Bronchial epithelial cell (primary cell): Measurements from ENCODE around the gene FBXL13. TPM values are rescaled to one million over a fixed set of nuclear protein-coding genes. Genes with fewer than 3 reads are reported as not detected.
"Not testable (repeated sequence)": the region's sequence is repeated elsewhere in the genome, so short reads cannot be mapped to it uniquely, and the experiment has no call there.

Source experiments
- DNase-seq: peaks from one replicate; pipeline ENCODE4 v3.0.0-alpha.2; 2010; ENCODE audit warnings: low read depth
- FAIRE-seq: peaks from 2 replicates; lab custom pipeline; 2011; peaks lifted over from hg19 to GRCh38; lab: Jason Lieb, UNC
- H3K27me3 ChIP-seq: 2 replicates; pipeline ENCODE4 v1.5.1; 2011; ENCODE audit warnings: low read length; ENCODE audit not compliant: control insufficient read depth, insufficient read depth
- H3K36me3 ChIP-seq: 2 replicates; pipeline ENCODE4 v1.5.1; 2011; ENCODE audit warnings: low read length; ENCODE audit not compliant: control insufficient read depth, insufficient read depth
- H3K4me3 ChIP-seq: 2 replicates; pipeline ENCODE4 v1.5.1; 2011; ENCODE audit warnings: mild to moderate bottlenecking, low read depth, low read length, control low read depth
- total RNA-seq: library from RNA; depleted of rRNA; stranded (reverse); fragments of >200 nt; gene quantifications from 2 replicates; pipeline ENCODE4 v1.2.1, GENCODE V29; 2014
- TF ChIP-seq, protein P1 (sequence below): IDR thresholded peaks from 2 replicates; pipeline ENCODE4 v1.5.1; 2011; ENCODE audit warnings: mild to moderate bottlenecking, moderate library complexity, low read length, control low read depth, inconsistent platforms; ENCODE audit not compliant: insufficient read depth, severe bottlenecking

FBXL13 gene
- total RNA-seq, 1 donor from 2014 or later, result 0.26 TPM

DNA sequence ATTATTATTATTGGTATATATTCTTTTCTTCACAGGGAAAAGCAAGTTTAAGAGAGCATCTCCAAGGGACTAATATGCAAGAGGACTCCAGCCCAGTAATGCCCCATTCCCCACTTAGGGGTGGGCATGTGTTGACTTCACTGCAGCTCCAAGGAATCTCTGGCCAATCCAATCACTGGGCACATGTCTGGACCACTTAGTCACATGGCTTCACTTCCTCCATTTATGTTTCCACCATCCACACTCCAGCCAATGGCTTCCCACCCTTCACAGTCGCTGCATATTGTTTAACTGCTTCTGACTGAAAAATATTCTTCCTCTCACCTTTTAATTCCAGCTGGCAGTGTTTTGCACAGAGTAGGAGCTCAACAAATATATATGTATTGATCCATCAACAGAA lies 43.6 kb downstream of the FBXL13 start:
- Histone ChIP-seq H3K27me3 (no peaks in the 10 kb centered on the region), H3K36me3 (no peaks in the 10 kb centered on the region), H3K4me3 (no peak overlapping the region)
- DNase-seq (no peak), FAIRE-seq (no peak)
- TF ChIP-seq, protein P1, sequence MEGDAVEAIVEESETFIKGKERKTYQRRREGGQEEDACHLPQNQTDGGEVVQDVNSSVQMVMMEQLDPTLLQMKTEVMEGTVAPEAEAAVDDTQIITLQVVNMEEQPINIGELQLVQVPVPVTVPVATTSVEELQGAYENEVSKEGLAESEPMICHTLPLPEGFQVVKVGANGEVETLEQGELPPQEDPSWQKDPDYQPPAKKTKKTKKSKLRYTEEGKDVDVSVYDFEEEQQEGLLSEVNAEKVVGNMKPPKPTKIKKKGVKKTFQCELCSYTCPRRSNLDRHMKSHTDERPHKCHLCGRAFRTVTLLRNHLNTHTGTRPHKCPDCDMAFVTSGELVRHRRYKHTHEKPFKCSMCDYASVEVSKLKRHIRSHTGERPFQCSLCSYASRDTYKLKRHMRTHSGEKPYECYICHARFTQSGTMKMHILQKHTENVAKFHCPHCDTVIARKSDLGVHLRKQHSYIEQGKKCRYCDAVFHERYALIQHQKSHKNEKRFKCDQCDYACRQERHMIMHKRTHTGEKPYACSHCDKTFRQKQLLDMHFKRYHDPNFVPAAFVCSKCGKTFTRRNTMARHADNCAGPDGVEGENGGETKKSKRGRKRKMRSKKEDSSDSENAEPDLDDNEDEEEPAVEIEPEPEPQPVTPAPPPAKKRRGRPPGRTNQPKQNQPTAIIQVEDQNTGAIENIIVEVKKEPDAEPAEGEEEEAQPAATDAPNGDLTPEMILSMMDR, result no peak

DNA sequence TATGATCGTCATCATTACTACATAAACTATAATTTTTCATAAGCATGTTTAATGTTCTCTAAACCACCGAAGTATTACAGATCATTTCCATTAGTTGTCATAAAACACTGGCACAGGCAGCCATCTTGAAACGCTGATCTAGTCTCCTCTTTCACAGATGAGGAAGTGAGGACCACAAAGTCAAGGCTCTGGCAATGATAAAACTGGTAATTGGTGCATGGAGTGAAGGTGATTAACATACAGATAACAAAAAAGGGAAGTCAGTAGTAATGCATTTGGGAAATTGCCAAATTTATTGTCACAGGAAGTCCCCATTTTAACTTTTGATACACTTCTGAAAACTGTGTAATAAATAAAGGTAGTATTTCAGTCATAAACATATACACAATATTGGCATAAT lies 49.3 kb downstream of the FBXL13 start:
- DNase-seq (no peak), FAIRE-seq (no peak)
- H3K36me3 ChIP-seq, result no peaks in the 10 kb centered on the region
- TF ChIP-seq, protein P1, result no peak
- no peak overlapping the region for H3K4me3 ChIP-seq
- no peaks in the 10 kb centered on the region for H3K27me3 ChIP-seq

DNA sequence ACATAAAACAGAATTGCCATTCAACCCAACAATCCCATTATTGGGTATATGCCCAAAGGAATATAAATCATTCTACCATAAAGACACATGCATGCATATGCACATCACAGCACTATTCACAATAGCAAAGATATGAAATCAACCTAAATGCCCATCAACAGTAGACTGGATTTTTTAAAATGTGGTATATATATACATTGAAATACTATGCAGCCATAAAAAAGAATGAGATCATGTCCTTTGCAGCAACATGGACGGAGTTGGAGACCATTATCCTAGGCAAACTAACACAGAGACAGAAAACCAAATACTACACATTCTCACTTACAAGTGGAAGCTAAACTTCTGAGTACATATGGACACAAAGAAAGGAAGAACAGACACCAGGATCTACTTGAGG lies 51.0 kb downstream of the FBXL13 start:
- FAIRE-seq, DNase-seq, H3K36me3 ChIP-seq, H3K27me3 ChIP-seq, H3K4me3 ChIP-seq: not testable (repeated sequence)

DNA sequence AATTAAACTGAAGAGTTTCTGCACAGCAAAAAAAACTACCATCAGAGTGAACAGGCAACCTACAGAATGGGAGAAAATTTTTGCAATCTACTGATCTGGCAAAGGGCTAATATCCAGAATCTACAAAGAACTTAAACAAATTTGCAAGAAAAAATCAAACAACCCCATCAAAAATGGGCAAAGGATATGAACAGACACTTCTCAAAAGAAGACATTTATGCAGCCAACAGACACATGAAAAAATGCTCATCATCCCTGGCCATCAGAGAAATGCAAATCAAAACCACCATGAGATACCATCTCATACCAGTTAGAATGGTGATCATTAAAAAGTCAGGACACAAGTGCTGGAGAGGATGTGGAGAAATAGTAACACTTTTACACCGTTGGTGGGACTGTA lies 53.1 kb downstream of the FBXL13 start:
- not testable (repeated sequence) for H3K27me3 ChIP-seq, DNase-seq, FAIRE-seq, H3K4me3 ChIP-seq, H3K36me3 ChIP-seq

DNA sequence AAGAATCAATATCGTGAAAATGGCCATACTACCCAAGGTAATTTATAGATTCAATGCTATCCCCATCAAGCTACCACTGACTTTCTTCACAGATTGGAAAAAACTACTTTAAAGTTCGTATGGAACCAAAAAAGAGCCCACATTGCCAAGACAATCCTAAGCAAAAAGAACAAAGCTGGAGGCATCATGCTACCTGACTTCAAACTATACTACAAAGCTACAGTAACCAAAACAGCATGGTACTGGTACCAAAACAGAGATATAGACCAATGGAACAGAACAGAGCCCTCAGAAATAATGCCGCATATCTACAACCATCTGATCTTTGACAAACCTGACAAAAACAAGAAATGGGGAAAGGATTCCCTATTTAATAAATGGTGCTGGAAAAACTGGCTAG lies 53.7 kb downstream of the FBXL13 start:
- not testable (repeated sequence) for DNase-seq, H3K4me3 ChIP-seq, FAIRE-seq, H3K36me3 ChIP-seq, H3K27me3 ChIP-seq

DNA sequence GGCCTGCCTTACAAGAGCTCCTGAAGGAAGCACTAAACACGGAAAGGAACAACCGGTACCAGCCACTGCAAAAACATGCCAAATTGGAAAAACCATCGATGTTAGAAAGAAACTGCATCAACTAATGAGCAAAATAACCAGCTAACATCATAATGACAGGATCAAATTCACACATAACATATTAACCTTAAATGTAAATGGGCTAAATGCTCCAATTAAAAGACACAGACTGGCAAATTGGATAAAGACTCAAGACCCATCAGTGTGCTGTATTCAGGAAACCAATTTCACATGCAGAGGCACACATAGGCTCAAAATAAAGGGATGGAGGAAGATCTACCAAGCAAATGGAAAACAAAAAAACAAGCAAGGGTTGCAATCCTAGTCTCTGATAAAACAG lies 56.3 kb downstream of the FBXL13 start:
- H3K27me3 ChIP-seq, H3K4me3 ChIP-seq, H3K36me3 ChIP-seq, FAIRE-seq, DNase-seq: not testable (repeated sequence)

DNA sequence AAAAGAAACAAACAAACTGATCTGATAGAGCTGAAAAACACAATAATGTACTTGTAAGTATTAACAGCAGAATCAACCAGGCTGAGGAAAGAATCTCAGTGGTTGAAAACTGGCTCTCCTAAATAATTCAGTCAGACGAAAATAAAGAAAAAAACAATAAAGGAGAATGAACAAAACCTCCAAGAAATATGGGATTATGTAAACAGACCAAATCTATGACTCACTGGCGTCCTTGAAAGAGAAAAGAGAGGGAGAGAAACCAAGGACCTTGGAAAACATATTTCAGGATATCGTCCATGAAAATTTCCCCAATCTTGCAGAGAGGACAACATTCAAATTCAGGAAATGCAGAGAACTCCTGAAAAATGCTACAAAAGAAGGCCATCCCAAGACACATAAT lies 62.9 kb downstream of the FBXL13 start:
- H3K4me3 ChIP-seq, result no peak overlapping the region
- peak; percentile 26 for DNase-seq
- TF ChIP-seq, protein P1, result no peak
- no peaks in the 10 kb centered on the region for H3K36me3 ChIP-seq
- no peak for FAIRE-seq
- no peaks in the 10 kb centered on the region for H3K27me3 ChIP-seq

DNA sequence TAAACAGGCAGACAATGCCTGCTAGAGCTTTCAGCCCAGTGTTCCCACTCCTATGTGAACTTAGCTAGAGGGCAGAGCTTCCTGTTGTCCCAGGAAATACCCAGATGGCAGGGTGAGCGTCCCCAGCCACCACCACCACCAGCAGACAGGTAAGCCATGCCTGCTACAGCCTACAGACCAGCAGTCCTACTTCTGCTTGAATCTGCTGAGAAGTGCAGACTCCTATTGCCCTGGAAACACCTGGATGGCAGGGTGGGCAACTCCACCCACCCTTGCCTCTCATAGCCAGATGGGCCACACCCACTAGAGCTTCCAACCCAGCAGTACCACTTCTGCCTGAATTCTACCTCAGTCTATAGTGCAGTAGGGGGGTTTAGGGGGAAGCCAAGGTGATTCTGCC lies 64.4 kb downstream of the FBXL13 start:
- Histone ChIP-seq H3K27me3 (no peaks in the 10 kb centered on the region), H3K36me3 (no peaks in the 10 kb centered on the region), H3K4me3 (no peak overlapping the region)
- FAIRE-seq, result peak; percentile 40
- TF ChIP-seq, protein P1, result no peak
- DNase-seq, result no peak
